OCI-LY1 (cell line): ENCODE data around the gene SPEM3.

Experiments
- EZH2 ChIP-seq: fragments of 200-600 bp; sonication (generic), shearing (Covaris generic); IDR thresholded peaks from 2 replicates; pipeline ENCODE4 v1.8.0; 2017; ENCODE audit warnings: borderline replicate concordance, mixed run types, mild to moderate bottlenecking, antibody characterized with exemption, low read length, moderate library complexity, mixed read lengths
- TF ChIP-seq, protein P1 (sequence below): fragments of 200-600 bp; sonication (generic), shearing (Covaris generic); IDR thresholded peaks from 2 replicates; pipeline ENCODE4 v1.5.1; 2017; ENCODE audit warnings: mild to moderate bottlenecking, antibody characterized with exemption, low read length, moderate library complexity, mixed read lengths

- TF ChIP-seq, protein P1, sequence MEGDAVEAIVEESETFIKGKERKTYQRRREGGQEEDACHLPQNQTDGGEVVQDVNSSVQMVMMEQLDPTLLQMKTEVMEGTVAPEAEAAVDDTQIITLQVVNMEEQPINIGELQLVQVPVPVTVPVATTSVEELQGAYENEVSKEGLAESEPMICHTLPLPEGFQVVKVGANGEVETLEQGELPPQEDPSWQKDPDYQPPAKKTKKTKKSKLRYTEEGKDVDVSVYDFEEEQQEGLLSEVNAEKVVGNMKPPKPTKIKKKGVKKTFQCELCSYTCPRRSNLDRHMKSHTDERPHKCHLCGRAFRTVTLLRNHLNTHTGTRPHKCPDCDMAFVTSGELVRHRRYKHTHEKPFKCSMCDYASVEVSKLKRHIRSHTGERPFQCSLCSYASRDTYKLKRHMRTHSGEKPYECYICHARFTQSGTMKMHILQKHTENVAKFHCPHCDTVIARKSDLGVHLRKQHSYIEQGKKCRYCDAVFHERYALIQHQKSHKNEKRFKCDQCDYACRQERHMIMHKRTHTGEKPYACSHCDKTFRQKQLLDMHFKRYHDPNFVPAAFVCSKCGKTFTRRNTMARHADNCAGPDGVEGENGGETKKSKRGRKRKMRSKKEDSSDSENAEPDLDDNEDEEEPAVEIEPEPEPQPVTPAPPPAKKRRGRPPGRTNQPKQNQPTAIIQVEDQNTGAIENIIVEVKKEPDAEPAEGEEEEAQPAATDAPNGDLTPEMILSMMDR = no peak
- no peak for TF ChIP-seq EZH2
Observed at GRCh38 chr17:7419819-7420610, 8.6 kb upstream of the SPEM3 start, which contains the start of gene SPEM1.
